Activated CD4-positive, alpha-beta T cell treated with anti-CD3 and anti-CD28 coated beads, Interleukin-2, amount 50 U/mL, for 1 hour (primary cell): ENCODE results near the gene MARS1.
"Not testable (repeated sequence)": the region's sequence is repeated elsewhere in the genome, so short reads cannot be mapped to it uniquely, and the experiment has no call there.

Experiments used
- DNase-seq: peaks from one replicate; pipeline ENCODE4 v3.0.0-alpha.2; 2020

The MARS1 gene

GRCh38 chr12:57497223-57498131 is 9.6 kb downstream of the MARS1 start:
- no peak for DNase-seq

GRCh38 chr12:57498132-57498502 is 10.2 kb downstream of the MARS1 start:
- no peak for DNase-seq

- DNase-seq: no peak
Observed at GRCh38 chr12:57498571-57498970, 10.7 kb downstream of the MARS1 start.

GRCh38 chr12:57500213-57500612 is 12.3 kb downstream of the MARS1 start:
- DNase-seq: no peak

- not testable (repeated sequence) for DNase-seq
Observed at GRCh38 chr12:57502311-57502969, 14.6 kb downstream of the MARS1 start.

- DNase-seq: not testable (repeated sequence)
Observed at GRCh38 chr12:57506541-57506940, 18.7 kb downstream of the MARS1 start.

- DNase-seq: not testable (repeated sequence)
Observed at GRCh38 chr12:57507796-57508195, 19.9 kb downstream of the MARS1 start.

GRCh38 chr12:57511161-57511560 is 23.3 kb downstream of the MARS1 start:
- no peak for DNase-seq

GRCh38 chr12:57511588-57512325 is 23.9 kb downstream of the MARS1 start:
- no peak for DNase-seq

- DNase-seq: no peak
Observed at GRCh38 chr12:57512665-57513064, 24.8 kb downstream of the MARS1 start.

- DNase-seq: no peak
Observed at GRCh38 chr12:57513266-57513665, 25.4 kb downstream of the MARS1 start.

GRCh38 chr12:57513677-57514076 is 25.8 kb downstream of the MARS1 start:
- DNase-seq: not testable (repeated sequence)

GRCh38 chr12:57514246-57514645 is 26.4 kb downstream of the MARS1 start:
- not testable (repeated sequence) for DNase-seq

GRCh38 chr12:57514720-57515407 is 27.0 kb downstream of the MARS1 start:
- DNase-seq: no peak

- DNase-seq: no peak
Observed at GRCh38 chr12:57515408-57515933, 27.6 kb downstream of the MARS1 start.

GRCh38 chr12:57515934-57516541 is 28.2 kb downstream of the MARS1 start:
- no peak for DNase-seq

GRCh38 chr12:57516617-57517153 is 28.8 kb downstream of the MARS1 start:
- DNase-seq: no peak

GRCh38 chr12:57517187-57517586 is 29.3 kb downstream of the MARS1 start:
- no peak for DNase-seq

GRCh38 chr12:57517718-57518117 is 29.9 kb downstream of the MARS1 start:
- not testable (repeated sequence) for DNase-seq

GRCh38 chr12:57518176-57518919 is 30.5 kb downstream of the MARS1 start:
- no peak for DNase-seq
